Neural progenitor cell (in vitro differentiated cells): ENCODE data around the gene ZNF614.

Experiments used
- CTCF ChIP-seq: fragments of 200-600 bp; sonication (generic); IDR thresholded peaks from 2 replicates; pipeline ENCODE4 v1.5.1; 2017; ENCODE audit warnings: antibody characterized with exemption, mild to moderate bottlenecking
- EZH2 ChIP-seq: fragments of 200-600 bp; sonication (generic); IDR thresholded peaks from 2 replicates; pipeline ENCODE4 v1.6.1; 2017; ENCODE audit warnings: antibody characterized with exemption, mild to moderate bottlenecking, moderate library complexity
- EZH2phosphoT487 ChIP-seq: fragments of 200-600 bp; sonication (generic); IDR thresholded peaks from 2 replicates; pipeline ENCODE4 v1.6.1; 2017; ENCODE audit warnings: antibody characterized with exemption

GRCh38 chr19:51983361-51983760 lies 44.8 kb downstream of the ZNF614 start:
- TF ChIP-seq CTCF (no peak), EZH2 (no peak), EZH2phosphoT487 (no peak)
